Measurements from ENCODE around the gene SETBP1. TPM values are rescaled to one million over a fixed set of nuclear protein-coding genes. Genes with fewer than 3 reads are reported as not detected.

SETBP1 gene
- total RNA-seq, 4 donors from 2014 or later = 14.5 to 34.2 (median 19.3) TPM

DNA sequence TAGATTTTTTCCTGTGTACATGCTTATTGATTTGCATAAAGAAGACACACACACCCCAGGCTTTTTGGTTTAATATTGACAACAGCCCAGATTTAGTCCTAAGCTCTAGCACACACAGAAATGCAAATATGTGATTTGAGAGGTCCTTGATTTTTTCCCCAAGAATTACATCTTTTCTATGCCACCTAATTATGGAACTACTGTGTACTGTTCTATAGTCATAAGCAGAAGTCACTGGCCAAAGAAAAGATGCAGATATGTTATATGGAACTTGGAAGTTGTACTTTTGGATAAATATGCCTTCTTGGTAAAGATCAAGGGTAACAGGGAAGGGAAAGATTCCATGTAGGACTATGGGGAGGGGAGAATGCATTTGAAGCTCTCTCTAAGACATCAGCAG lies 105.6 kb downstream of the SETBP1 start:
- DNase-seq (ENCODE audit: low spot score) (no peak), ATAC-seq (ENCODE audit: low FRiP score) (no peak)
- TF ChIP-seq, protein P1, sequence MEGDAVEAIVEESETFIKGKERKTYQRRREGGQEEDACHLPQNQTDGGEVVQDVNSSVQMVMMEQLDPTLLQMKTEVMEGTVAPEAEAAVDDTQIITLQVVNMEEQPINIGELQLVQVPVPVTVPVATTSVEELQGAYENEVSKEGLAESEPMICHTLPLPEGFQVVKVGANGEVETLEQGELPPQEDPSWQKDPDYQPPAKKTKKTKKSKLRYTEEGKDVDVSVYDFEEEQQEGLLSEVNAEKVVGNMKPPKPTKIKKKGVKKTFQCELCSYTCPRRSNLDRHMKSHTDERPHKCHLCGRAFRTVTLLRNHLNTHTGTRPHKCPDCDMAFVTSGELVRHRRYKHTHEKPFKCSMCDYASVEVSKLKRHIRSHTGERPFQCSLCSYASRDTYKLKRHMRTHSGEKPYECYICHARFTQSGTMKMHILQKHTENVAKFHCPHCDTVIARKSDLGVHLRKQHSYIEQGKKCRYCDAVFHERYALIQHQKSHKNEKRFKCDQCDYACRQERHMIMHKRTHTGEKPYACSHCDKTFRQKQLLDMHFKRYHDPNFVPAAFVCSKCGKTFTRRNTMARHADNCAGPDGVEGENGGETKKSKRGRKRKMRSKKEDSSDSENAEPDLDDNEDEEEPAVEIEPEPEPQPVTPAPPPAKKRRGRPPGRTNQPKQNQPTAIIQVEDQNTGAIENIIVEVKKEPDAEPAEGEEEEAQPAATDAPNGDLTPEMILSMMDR (IDR thresholded peaks at IDR 0.05) = no peak

DNA sequence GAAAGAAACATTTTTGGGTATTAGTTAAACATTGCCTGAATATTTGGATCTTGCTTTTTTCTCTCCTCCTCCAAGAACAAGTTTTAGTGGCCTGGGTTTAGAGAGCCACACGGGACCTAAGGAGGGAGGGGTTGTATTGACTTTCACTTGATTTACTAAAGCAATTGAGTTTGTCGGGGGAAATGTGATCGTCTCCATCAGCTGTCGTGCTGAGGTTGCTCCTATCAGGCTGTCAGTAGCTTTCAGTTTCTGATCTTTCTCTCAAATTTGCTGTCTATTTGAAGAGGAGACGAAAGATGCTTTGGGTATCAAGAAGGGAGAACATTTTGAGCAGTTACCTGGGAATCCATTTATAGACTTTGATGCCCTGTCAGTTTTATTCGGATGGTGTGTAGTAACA lies 106.0 kb downstream of the SETBP1 start:
- ATAC-seq (ENCODE audit: low FRiP score) = no peak
- TF ChIP-seq, protein P1 (IDR thresholded peaks at IDR 0.05) = no peak
- DNase-seq (ENCODE audit: low spot score) = no peak

DNA sequence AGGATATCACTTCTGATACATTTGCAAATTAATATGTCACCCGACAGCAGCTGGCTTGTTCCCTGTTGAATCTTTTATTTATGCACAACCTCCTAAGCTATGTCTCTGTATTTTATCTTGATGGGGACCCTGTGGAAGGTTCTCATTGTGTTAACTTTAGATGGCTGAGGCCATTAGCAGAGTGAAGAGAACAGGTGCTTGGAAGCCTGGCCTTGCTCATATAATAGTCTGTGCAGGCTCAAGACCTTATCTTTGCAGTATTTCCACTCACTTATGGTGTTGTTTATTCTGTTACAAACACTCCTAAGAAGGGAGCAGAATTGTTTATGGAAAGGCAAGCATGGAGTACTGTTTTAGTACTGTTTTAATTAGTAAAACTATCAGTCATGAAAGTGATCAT lies 107.6 kb downstream of the SETBP1 start:
- ATAC-seq (ENCODE audit: low FRiP score) (no peak), DNase-seq (ENCODE audit: low spot score) (no peak)
- TF ChIP-seq, protein P1 (IDR thresholded peaks at IDR 0.05) = no peak

DNA sequence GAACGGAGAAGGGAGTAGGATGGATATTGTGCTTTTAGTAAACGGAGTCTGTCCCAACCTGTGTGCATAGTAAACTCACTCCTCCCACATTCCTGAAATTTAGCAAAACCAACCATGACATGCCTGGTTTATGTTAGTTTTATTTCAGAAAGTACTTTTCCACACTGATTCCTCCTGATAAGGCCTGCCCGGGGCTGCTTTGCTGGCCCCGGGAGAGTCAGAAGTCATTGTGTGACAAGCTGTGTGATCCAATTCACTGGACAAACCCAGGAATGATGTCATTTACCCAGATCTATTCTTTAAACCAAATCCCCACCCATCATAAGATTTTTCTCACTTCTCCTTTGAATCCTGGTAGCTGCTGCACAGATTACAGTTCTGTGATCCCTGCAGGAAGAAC lies 109.0 kb downstream of the SETBP1 start:
- TF ChIP-seq, protein P1 (IDR thresholded peaks at IDR 0.05) = no peak
- DNase-seq (ENCODE audit: low spot score) (no peak), ATAC-seq (ENCODE audit: low FRiP score) (peak; percentile 43)

DNA sequence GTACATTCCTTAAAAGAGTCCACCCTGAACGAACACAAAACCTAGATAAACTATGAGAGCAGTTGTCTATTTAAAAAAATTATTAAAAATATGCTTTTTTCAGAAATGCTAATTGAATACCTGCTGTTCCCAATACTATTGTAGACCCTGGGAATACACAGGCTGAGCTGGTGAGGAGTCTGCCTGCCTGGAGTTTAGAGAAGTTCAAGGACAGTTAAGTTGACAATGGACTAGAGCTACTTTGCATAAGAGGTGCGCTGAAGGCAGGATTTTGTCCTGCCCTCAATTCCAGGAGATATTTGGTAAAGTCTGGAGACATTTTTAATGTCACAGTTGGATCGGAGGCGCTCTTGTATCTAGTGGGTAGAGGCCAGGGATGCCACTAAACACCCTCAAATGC lies 110.2 kb downstream of the SETBP1 start:
- DNase-seq (ENCODE audit: low spot score) = no peak
- no peak for ATAC-seq (ENCODE audit: low FRiP score)
- TF ChIP-seq, protein P1 (IDR thresholded peaks at IDR 0.05) = no peak

DNA sequence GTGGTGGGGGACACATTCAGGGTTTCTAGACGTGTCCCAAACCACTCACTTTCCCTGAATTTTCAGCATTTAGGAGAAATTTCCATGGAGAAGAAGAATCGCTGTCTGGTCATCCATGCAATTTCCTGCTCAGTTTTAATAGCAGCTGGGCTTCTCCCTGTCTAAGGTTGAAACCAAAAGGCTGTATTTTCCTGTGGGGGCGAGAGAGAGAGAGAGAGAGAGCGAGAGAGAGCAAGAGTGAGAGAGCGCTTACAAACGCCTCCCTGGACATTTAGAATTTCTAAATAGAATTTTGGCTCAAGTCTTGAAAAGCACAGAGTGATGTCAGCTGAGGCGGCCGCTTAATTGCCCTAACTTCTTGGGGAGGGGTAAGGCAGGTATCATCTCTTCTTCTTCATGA lies 110.8 kb downstream of the SETBP1 start:
- ATAC-seq (ENCODE audit: low FRiP score) (no peak), DNase-seq (ENCODE audit: low spot score) (no peak)
- TF ChIP-seq, protein P1 (IDR thresholded peaks at IDR 0.05) = no peak

DNA sequence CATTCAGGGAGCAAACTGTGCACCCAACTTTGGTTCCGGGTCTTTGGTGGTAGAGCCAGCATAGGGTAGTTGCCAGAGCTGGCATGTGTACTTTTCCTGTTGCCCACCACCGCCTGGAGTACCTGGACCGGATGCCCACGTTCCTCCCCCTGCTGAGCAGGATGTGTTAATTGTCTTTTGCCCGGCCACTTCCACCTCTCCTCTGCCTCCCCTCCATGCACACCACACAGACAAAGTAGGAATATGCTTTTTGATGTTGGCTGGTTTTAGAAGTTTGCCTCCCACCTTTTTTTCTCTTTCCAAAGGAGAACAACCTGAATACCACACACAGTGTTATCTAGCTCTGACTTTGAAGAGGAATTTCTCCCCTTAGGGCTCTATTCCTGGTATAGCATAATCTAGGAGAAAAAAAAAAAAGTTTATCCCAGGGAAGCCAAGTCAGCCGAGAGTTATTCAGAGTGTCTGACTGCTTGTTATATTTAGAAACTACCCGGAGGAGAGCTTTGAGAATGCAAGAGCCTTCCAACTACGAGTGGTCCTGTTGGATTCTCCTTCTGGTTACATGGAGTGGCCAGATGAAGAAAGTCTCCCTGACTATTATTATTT lies 111.9 kb downstream of the SETBP1 start:
- no peak for DNase-seq (ENCODE audit: low spot score)
- TF ChIP-seq, protein P1 (IDR thresholded peaks at IDR 0.05) = no peak
- ATAC-seq (ENCODE audit: low FRiP score) = peak; percentile 35

Measured in omental fat pad (tissue), 4 donors.